Measurements from ENCODE around the gene ITGB2. TPM values are rescaled to one million over a fixed set of nuclear protein-coding genes. Genes with fewer than 3 reads are reported as not detected.

Gene ITGB2
- total RNA-seq, 1 experiment from 2014 or later, result 0.91 TPM

GRCh38 chr21:44867999-44868700 lies 52.5 kb downstream of the ITGB2 start:
- DNase-seq (ENCODE audit: low spot score), result no peak

- DNase-seq (ENCODE audit: low spot score), result no peak
Observed at GRCh38 chr21:44867464-44867863, 53.2 kb downstream of the ITGB2 start.

DNA sequence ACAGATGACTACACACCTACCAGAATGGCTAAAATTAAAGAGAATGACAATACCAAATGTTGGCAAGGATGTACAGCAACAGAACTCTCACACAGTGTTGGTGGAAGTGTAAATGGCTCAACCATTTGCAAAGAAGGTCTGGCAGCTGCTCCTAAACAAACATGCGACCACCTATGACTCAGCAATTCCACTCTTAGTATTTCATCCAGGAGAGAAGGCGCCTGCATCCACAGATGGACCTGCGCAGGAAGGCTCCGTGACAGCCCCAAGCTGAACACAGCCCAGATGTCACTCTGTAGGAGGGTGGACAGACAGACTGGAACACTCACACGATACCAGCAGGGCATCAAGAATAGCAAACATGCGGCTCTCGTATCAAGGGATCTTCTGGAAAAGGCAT lies 53.9 kb downstream of the ITGB2 start:
- DNase-seq (ENCODE audit: low spot score), result no peak

DNA sequence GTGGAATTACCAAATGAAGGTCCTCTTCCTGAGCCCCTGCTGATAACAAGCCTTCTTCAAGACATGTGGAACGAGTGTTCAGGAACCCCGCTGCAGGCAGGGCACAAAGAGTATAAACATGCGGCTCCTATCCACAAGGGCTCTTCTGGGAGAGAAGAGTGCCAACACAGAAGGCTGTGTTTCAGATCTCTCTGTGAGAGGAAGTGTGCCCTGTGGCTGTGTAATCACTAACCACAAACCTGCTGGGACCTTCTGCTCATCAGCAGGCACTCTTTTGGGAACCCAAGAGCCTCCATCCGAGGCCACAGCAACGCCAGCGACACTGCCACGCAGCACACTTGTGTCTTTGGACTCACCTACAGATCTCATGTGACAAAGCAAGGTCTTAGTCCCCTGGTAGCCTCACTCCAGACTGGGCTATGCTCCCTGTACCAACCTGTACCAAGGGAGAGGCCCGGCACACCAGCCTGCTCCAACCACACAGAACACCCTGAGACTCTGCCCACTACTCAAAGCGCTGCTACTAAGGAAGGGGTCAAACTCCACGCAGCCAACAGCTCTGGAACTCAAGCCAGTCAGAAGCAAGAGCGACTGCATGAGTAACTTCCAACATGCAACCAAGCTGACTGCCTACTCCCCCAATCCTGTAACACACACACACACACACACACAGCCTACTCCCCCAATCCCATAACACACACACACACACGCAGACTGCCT lies 55.0 kb downstream of the ITGB2 start:
- no peak for DNase-seq (ENCODE audit: low spot score)

- no peak for DNase-seq (ENCODE audit: low spot score)
Observed at GRCh38 chr21:44862869-44863685, 57.6 kb downstream of the ITGB2 start.

DNA sequence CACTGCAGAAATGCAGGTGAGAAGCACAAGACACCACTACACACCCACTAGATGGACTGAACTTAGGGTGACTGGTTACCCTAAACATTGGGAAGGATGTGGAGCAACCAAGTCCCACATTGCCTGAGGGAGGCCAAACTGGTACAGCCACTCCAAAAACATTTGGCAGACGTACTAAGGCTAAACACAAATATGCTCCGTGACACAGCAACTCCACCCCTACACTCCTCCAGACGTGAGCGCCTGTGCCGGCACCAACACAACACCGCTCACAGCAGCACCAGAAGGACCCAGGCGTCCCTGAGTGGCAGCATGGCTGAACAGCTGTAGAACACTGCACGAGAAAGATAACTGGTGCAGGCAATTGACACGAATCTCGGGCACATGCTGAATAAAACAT lies 61.9 kb downstream of the ITGB2 start:
- no peak for DNase-seq (ENCODE audit: low spot score)

DNA sequence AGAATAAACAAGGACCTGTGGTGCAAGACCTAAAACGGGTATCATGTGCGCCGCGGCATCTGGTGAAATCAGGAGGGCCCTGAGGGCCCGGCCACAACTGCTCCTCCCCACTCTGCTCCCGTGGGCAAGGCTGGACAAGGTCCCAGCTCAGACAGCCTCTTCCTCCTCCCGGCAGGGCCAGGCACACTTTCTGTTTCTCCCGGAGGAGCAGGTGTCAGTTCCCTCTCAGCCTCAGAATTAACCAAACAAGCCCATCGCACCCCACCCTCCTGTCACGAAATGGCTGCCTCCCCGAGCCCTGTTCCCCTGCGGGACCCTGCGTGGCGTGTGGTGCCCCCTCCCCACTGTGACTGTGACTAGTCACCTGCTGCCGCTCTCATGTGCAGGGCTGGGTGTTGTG lies 62.4 kb downstream of the ITGB2 start:
- DNase-seq (ENCODE audit: low spot score), result no peak

DNA sequence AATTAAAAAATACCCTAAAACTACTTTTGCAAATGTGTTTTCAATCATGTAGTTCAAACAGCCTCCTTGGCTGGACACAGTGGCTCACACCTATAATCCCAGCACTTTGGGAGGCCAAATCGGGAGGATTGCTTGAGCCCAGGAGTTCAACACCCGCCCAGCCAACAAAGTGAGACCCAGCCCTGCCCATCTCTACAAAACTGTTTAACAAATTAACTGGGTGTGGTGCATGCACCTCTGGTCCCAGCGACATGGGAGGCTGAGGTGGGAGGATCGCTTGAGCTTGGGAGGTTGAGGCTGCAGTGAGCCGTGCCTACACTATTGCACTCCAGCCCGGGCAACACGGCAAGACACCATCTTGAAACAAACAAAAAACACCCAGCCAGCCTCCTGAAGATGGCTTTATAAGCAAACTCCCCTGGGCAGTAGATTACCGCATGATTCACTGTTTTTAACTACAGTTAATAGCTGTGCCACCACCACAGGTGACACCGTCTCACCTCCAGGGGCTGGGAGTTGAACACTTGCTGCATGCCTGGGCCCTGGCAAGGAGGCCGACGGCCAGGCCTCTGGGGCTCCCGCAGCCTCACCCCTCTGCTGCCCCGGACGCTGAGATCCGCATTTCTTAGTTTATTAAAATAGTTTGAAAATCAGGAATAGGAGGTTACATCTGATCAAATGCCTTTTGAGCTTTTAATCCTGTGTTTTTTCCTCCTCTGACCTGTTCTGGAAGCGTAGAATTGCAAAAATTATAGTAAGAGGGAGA lies 63.4 kb downstream of the ITGB2 start:
- DNase-seq (ENCODE audit: low spot score), result no peak

- no peak for DNase-seq (ENCODE audit: low spot score)
Observed at GRCh38 chr21:44856131-44856530, 64.6 kb downstream of the ITGB2 start.

- no peak for DNase-seq (ENCODE audit: low spot score)
Observed at GRCh38 chr21:44855572-44855971, 65.1 kb downstream of the ITGB2 start.

DNA sequence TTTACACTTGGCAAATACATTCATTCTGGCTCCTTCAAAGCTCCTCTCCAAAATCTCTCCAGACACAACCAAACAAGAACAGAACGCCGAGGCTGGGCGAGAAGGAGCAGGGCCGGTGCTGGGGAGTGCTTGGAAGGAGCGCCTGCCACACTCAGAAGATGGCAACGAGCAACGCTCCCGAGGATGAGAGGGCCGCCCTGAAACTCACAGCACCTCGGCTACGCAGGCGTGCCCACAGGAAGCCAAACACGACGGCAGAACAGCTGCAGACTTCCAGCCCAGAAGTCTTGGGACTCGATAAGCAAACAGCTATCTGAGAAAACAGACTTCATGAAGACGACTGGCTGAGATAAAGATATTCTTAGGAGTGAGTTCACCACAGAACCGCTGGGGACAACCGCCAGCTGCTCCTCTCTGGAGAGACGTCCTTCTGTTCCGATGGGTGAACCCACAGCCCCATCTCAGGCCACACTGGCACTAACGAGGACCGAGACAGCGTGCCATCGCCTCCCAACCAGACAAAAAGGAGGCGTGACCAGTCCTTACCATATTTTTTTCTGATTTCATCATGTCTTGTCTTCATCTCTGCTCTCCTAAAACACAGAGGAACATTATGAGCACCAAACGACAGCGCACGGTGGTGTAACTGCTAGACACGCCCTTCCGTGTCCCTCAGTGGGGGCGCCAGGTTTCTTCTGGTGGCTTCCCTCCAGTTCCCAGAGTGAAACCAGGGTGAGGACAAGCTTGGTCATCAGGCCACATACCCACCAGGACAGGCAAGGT lies 65.8 kb downstream of the ITGB2 start:
- DNase-seq (ENCODE audit: low spot score), result no peak

- no peak for DNase-seq (ENCODE audit: low spot score)
Observed at GRCh38 chr21:44854391-44854663, 66.4 kb downstream of the ITGB2 start.

DNA sequence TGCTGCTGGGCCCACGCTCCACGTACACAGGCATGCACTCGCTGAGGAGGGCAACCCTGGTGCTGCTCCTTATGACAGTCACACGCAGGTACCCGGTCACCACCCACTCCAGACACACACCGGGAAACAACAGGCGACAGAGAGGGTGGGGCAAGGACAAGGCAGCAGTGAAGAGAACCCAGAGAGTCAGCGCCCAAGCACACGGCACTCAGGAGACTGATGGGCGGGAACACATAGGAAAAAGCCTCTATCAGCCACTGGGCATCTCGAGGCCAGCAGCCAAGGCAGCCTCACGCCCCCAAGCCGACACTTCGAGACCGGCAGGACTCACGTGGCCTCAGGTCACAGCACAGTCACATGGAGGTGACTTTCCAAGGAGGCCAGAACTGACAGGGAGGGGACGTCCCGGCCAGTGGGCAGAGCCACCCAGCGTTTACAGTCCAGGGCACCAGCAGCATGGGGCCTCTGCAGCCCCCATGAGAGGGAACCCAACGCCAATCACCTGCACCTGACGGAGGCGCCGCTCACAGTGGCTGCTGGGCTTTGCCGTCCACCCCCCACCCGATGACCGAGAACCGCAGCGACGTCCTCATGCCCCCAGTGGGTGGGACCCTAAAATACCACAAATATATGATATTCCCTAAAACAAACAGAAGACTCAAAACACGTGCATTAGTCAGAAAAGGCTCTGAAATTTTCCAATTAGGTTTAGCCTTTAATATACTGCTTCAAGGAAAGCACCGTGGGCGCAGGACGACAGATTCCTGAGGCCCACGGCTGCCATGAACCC lies 66.9 kb downstream of the ITGB2 start:
- DNase-seq (ENCODE audit: low spot score), result no peak

- no peak for DNase-seq (ENCODE audit: low spot score)
Observed at GRCh38 chr21:44850905-44851657, 69.6 kb downstream of the ITGB2 start.

DNA sequence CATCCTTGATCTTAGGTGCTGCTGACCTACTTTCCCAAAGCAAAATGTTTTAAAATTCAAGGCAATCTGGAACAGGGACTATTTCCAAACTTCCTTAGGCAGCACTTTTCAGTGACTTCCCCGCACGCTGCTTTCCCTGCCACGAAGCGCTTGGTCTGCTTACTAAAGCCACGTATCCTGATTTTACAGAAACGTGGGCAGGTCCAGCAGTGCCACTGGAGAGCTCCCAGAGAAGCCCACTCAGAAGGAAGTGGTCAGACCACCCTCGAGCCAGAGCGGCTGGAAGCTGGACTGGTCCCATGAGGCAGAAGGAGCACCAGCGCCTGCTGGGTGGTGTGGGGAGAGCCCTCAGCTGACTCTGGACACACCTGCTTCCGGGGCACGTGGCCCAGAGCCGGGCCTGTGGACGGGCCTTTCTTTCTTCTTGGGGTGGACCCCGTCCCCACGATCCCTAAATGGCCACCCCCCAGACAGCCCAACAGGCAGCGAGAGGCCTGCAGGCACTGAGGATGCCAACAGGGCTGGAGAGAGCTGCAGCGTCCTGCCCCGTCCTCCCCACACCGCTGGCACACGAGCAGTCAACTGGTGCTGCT lies 70.4 kb downstream of the ITGB2 start:
- DNase-seq (ENCODE audit: low spot score), result no peak

DNA sequence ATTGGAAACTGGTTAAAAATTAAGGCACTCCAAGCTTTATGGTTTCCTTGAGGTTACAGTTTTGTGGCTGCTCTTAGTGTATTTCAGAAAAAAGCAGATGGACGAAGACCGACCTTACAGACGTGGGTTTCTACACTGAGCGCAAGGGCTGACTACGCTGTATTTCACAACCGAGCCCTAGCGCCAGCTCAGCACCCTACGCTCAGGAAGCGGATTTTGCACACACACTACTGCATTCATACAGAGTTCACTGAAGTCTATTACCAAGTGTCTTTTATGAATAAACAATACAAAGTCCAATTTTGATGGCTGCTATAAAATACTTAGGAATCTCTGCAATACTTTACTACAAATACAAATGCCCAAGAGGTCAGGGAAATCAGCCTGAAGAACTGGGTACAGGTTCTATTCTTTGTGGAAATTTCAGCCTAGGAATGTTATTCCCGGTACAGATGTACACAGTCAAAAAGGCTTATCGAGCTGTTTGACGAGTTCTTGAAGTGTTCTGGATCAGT lies 71.0 kb downstream of the ITGB2 start:
- no peak for DNase-seq (ENCODE audit: low spot score)

- DNase-seq (ENCODE audit: low spot score), result no peak
Observed at GRCh38 chr21:44848821-44849521, 71.7 kb downstream of the ITGB2 start.

GRCh38 chr21:44847261-44848056 lies 73.2 kb downstream of the ITGB2 start:
- no peak for DNase-seq (ENCODE audit: low spot score)
